Keratinocyte (primary cell): Measurements from ENCODE around the gene HOXA6.

Experiments
- CTCF ChIP-seq, 3 experiments: IDR thresholded peaks in 1 of 3; conservative IDR thresholded peaks in 1 of 3; optimal IDR thresholded peaks in 1 of 3; 2 replicates in 2 of 3; 3 replicates in 1 of 3; pipeline versions ENCODE3 to v1.5.1; 2011; ENCODE audit warnings: low read length in 3 of 3, mild to moderate bottlenecking in 3 of 3, moderate library complexity in 2 of 3, control low read depth in 1 of 3, inconsistent platforms in 1 of 3; ENCODE audit not compliant: insufficient read depth in 2 of 3; ENCODE audit errors: extremely low read depth in 1 of 3
- EZH2 ChIP-seq: IDR thresholded peaks from one replicate; pipeline ENCODE4 v1.6.1; 2012; ENCODE audit warnings: inconsistent platforms, mild to moderate bottlenecking, low read length, moderate library complexity

- TF ChIP-seq CTCF (optimal IDR thresholded peaks at IDR 0.05 in 1 of 3, IDR thresholded peaks at IDR 0.05 in 1 of 3, conservative IDR thresholded peaks at IDR 0.05 in 1 of 3; ENCODE audit: extremely low read depth in 1 of 3, insufficient read depth in 2 of 3, low read length in 3 of 3) = no peak
- no peak for TF ChIP-seq EZH2
Measured at GRCh38 chr7:27131390-27131819, 16.2 kb downstream of the HOXA6 start.
